GM19395 (cell line): Measurements from ENCODE around the gene MBD3.

Experiments used
- ATAC-seq: cut with Tn5 transposase; IDR thresholded peaks from one replicate; pipeline ENCODE4 v1.9.1; 2021; ENCODE audit warnings: mild to moderate bottlenecking, moderate library complexity; ENCODE audit not compliant: unreplicated experiment

Gene MBD3

DNA sequence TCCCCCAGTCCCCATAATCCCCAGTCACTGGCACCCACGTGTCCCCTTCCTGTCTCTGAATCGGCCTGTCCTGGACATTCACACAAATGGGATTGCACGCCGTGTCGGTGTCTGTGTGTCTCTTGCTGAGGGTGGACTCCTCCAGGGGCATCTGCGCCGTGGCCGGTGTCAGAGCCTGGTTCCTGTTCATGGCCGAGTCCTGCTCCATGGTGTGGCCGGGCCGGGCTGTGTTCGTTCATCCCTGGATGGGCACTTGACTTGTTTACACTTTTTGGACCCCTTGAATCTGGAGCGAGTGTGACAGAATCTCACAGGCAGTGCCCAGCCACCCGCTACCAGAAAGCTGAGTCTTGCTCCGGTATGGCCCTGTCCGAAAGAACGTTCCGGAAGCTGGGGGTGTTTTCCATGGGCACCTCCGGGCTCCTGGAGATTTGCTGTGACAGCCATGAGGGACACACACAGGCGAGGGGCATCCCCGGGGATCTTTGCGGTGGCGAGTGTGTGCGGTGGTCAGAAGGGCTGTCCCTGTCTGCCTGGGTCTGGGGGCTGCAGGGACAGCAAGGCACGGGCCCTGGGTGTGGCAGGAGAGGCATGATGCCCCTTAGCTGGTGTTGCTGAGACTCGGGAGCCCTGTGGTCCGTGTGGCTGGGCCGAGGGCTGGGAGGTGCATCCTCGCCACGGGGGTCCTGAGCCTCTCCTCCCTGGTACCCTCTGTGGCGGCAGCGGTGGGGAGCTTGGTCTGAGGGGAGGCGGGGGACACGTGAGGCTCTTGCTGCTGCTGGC lies 18.1 kb downstream of the MBD3 start:
- no peak for ATAC-seq

DNA sequence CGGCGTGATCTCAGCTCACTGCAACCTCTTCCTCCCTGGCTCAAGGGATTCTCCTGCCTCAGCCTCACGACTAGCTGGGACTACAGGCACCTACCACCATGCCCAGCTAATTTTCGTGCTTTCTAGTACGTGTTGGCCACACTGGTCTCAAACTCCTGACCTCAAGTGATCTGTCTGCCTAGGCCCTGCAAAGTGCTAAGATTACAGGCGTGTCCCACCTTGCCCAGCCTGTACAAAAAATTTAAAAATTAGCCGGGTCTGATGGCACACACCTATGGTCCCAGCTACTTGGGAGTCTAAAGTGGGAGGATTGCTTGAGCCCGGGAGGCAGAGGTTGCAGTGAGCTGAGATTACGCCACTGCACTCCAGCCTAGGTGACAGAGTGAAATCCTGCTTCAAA lies 19.9 kb downstream of the MBD3 start:
- no peak for ATAC-seq

DNA sequence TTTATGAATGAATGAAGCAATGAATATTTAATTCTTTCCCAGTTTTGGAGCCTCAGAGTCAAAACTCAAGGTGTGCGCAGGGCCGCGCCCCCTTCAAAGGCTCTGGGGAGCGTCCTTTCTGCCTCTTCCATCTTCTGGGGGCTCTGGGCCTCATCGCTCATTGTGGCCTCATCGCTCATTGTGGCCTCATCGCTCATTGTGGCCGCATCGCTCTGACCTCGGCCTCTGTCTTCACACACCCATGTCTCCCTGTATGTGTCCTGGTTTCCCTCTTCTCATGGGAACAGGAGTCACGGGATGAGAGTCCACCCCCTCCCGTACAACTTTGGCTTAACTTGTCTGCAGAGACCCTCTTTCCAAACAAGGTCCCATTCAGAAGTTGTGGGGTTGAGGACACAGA lies 21.3 kb downstream of the MBD3 start:
- ATAC-seq, result no peak

DNA sequence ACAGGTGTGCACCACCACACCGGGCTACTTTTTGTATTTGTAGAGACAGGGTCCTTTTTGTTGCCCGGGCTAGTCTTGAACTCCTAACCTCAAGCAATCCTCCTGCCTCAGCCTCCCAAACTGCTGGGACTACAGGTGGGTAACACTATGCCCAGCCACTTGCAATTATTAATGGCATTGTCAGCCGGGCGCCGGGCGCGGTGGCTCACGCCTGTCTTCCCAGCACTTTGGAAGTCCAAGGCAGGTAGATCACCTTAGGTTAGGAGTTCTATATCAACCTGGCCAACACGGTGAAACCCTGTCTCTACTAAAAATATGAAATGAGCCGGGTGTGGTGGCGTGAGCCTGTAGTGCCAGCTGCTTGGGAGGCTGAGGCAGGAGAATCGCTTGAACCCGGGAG lies 21.8 kb downstream of the MBD3 start:
- ATAC-seq, result no peak

DNA sequence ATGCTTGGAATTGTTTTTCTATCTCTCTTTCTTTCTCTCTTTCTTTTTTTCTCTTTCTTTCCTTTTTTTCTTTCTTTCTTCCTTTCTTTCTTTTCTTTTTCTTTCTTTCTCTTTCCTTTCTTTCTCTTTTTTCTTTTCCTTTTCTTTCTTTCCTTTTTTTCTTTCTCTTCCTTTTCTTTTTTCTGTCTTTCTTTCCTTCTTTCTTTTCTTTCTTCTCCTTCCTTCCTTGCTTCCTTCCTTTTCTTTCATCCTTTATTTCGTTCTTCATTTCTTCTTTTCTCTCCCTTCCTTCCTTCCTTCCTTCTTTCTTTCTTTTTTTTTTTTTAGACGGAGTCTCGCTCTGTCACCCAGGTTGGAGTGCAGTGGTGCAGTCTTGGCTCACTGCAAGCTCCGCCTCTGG lies 22.7 kb downstream of the MBD3 start:
- no peak for ATAC-seq

DNA sequence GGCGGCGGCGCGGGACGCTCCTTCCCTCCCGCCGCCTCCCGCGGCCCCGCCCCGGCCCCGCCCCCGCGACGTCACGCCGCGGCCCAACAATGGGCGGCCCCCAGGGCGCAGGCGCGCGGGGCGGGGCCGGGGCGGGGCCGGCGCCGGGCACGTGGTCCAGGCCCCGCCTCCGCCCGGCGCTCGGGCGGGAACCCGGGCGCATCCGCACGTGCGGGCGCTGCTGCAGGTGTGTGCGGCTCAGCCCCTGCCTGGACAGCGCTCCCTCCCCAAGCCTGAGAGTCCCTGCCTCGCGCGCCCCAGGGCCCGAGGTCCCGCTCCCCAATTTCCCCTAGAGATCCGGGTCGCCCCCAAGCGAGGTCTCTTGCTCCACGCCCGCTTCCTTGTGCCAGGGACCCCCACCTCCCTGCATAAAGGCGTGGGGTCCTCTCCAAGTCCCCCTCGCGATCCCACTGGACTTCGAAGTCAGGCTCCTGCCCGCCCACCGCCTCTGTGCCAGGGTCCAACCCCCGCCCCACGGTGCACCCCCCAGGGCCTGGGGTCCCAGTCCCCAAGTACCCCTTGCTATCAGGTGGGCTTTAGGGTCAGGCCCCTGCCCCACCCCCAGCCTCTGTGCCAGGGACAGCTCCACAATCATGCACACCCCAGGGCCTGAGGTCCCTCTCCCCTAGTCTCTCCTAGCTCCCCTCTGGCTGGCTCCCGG lies 24.2 kb downstream of the MBD3 start, which contains the start of gene MEX3D:
MEX3D (minus strand) TSS at position 6 of the 700 bp plus-strand sequence. CDS start 267 bp downstream, outside the sequence.
- ATAC-seq, result no peak

DNA sequence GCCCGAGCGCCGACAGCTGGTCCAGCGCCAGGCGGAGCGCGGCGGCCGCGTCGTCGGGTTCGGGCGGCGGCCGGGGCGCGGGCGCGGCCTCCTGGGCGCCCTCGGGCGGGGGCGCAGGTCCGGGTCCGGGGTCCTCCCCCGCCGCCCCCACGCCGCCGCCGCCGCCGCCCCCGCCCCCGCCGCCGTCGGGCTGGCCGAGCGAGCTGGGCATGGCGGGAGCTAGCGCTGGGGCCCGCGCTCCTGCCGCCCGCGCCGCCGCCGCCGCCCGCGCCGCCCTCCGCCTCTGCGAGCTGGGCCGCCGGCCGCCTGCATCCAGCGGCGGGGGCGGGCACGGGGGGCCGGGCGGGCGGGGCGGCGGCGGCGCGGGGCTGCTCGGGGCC lies 24.8 kb downstream of the MBD3 start:
- ATAC-seq, result no peak

- ATAC-seq, result no peak
Measured at GRCh38 chr19:1567116-1567847, 25.4 kb downstream of the MBD3 start.

DNA sequence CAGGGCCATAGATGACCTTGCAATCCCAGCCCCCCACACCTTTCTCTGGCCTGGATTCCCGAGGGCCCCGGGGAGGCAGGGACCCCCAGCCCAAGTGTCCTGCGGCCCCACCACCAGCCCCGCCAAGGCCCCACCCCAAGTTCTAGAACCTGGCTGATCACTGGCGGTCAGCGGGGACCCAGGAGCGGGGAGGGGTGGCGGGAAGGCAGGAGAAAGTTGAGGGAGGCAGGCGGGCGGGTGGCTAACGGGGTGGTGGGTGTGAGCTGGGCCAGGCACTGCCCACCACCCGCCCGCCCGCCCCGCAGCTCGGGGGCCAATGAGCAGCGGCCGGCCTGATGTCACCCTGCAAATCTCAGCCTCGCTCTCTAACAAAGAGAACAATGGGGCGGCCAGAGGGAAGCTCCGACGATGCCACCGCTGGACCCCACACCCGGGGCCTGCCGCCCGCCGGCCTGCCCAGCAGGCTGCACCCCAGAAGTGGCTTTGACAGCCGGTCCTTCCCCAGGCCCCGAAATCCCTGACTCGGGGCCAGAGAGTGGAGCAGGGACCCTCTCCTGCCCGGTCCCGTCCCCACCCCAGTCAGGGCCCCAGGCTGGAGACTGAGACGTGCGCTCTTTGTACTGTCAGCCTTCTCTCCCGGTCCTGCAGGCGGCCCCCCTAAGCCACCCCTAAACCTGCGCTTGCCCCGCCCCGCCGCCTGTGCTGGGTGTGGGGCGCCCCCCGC lies 26.1 kb downstream of the MBD3 start:
- no peak for ATAC-seq

- no peak for ATAC-seq
Measured at GRCh38 chr19:1563251-1563650, 29.4 kb downstream of the MBD3 start.

DNA sequence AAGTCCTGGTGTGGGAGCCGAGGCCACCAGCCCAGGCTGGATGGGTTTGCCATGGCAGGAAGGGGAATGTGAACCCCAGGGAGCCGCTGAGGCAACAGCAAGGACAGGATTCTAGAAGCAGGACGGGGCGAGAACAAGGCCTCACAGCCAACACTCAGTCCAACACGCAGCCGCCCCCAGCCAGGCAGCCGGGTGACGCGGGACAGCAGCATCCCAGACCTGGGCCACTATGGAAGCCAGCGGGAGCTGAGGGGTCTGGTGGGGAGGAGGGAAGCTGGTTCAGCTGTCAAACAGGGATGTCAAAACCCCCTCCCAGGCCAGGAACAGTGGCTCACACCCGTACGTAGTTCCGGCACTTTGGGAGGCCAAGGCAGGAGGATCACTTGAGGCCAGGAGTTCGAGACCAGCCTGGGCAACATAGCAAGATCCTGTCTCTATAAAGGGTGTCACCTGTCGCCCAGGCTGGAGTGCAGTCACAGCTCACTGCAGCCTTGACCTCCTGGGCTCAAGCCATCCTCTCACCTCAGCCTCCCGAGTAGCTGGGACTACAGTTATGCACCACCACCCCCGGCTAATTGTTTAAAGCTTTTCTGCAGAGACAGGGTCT lies 31.3 kb downstream of the MBD3 start:
- ATAC-seq, result no peak

DNA sequence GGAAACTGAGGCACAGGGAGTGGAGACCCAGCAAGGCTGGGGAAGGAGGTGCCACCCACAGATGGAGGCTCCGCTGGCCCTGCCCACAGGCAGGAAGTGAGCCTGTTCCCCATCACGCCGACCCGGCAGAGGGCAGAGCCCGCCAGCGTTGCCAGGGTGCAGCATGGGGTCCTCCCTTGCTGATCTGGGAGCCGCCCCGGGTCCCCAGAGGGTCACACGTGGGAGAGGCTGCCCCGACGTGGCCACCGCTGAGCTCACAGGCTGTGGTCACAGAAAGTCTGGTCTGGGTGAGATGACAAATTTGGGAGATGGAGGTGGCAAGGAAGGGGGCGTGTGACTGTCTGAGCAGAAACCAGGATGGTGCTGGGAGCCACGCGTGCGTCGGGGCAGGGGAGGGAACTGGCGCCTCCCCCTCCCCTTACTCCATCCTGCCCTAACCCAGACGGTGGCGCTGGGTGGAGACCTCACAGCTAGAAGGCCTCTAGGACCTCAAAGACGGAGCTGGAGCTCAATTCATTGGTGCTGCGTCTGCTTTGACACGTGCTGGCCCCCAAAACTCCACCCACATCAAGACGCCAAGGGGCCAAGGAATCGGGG lies 32.3 kb downstream of the MBD3 start:
- no peak for ATAC-seq

- no peak for ATAC-seq
Measured at GRCh38 chr19:1558552-1558951, 34.1 kb downstream of the MBD3 start.

- no peak for ATAC-seq
Measured at GRCh38 chr19:1556390-1557070, 36.1 kb downstream of the MBD3 start.

DNA sequence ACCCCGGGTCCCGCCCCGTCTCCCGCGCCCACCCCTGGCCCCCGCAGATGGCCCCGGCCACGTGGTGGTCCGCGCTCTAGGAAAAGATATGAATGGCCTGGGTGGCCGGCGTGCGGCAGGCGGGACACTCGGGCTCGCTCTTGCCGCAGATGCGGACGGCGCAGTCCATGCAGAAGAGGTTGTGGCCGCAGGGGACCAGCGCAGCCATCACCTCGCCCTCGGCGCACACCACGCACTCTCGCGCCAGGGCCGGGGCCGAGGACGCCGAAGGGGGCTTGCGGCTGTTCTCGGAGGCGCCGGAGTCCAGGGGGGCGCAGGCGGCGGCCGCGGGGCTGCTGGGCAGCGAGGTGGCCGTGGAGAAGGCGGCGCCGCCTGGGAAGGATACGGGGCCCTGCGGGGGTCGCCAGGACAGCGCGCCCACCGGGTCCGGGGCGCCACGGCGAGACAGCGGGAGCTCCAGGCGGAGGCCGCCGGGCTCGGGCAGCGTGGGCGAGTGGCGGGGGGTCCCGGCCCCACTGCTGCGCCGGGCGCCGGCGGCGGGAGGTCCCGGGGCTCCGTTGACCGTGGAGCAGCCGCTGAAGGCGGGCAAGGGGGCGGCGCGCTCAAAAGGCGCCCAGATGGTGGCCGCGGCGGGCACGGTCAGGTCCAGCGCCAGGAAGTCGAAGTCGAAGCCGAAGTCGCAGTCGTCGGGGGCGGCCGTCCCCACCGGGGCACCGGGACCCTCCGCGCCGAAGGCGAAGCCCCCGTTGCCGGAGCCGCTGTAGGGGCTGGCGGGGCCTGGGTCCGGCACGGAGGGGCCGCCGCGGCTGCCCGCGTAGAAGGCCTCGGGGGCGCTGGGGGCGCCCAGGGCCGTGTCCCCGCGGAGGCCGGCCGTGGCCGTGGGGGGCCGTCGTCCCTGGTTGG lies 36.9 kb downstream of the MBD3 start:
- no peak for ATAC-seq

GRCh38 chr19:1554968-1555367 lies 37.7 kb downstream of the MBD3 start:
- ATAC-seq, result no peak

GRCh38 chr19:1553415-1553814 lies 39.2 kb downstream of the MBD3 start:
- no peak for ATAC-seq
